Kidney (tissue), 14 donors: ENCODE results near the gene P3H2. TPM values are rescaled to one million over a fixed set of nuclear protein-coding genes. Genes with fewer than 3 reads are reported as not detected.
"Not testable (repeated sequence)": the region's sequence is repeated elsewhere in the genome, so short reads cannot be mapped to it uniquely, and the experiment has no call there.

Experiments
- DNase-seq, 5 donors: peaks; one replicate each; pipeline ENCODE4 v3.0.0-alpha.2; 2013 to 2020
- FAIRE-seq: peaks from 2 replicates; lab custom pipeline; 2012; peaks lifted over from hg19 to GRCh38; lab: Jason Lieb, UNC
- H3K27ac ChIP-seq, 2 donors: one replicate each; pipeline ENCODE4 v1.7.0; 2013; ENCODE audit warnings: low read depth in 2 of 2, low read length in 2 of 2, inconsistent platforms in 1 of 2
- H3K27me3 ChIP-seq: one replicate; pipeline ENCODE4 v1.7.1; 2013; ENCODE audit warnings: low read length, inconsistent platforms; ENCODE audit not compliant: control insufficient read depth, insufficient read depth
- H3K36me3 ChIP-seq, 3 donors: one replicate each; pipeline versions ENCODE4 v1.7.0 to v1.7.1; 2013; ENCODE audit warnings: low read length in 3 of 3, control low read depth in 1 of 3, inconsistent platforms in 1 of 3; ENCODE audit not compliant: insufficient read depth in 3 of 3, control insufficient read depth in 2 of 3
- H3K4me1 ChIP-seq, 3 donors: one replicate each; pipeline versions ENCODE4 v1.7.0 to v1.7.1; 2013; ENCODE audit warnings: low read length in 3 of 3, inconsistent platforms in 1 of 3, low read depth in 1 of 3; ENCODE audit not compliant: control insufficient read depth in 2 of 3, insufficient read depth in 2 of 3
- H3K4me3 ChIP-seq, 3 donors: one replicate each; pipeline versions ENCODE4 v1.7.0 to v1.8.1; 2013; ENCODE audit warnings: low read length in 3 of 3, control low read depth in 1 of 3, inconsistent platforms in 1 of 3
- H3K9ac ChIP-seq, 3 donors: one replicate each; pipeline versions ENCODE4 v1.7.0 to v1.7.1; 2013; ENCODE audit warnings: low read length in 3 of 3, control low read depth in 1 of 3, inconsistent platforms in 1 of 3
- H3K9me3 ChIP-seq, 3 donors: one replicate each; pipeline versions ENCODE4 v1.7.0 to v1.7.1; 2013; ENCODE audit warnings: low read length in 3 of 3, control low read depth in 1 of 3, inconsistent platforms in 1 of 3; ENCODE audit not compliant: control insufficient read depth in 2 of 3, insufficient read depth in 1 of 3
- intact Hi-C: fragments of 100-400 bp; cut with DNase I; formaldehyde crosslinking; loops from one replicate; pipeline ENCODE4 v1.11.1; 2022
- polyA plus RNA-seq: library from polyadenylated mRNA; stranded (reverse); fragments of 350-450 nt; fragmentation: Illumina TruSeq; extraction: RNeasy Lipid Tissue Mini Kit (QIAGEN cat#74804); gene quantifications from one replicate; pipeline ENCODE4 v1.2.3, GENCODE V29; 2014; ENCODE audit warnings: low read depth, low replicate concordance; ENCODE audit not compliant: insufficient read depth
- total RNA-seq: library from RNA; stranded (reverse); fragmentation: NEBNext Ultra II Directional; extraction: Animal tissue kit (Norgen Biotek cat#: 25700); gene quantifications from one replicate; pipeline ENCODE4 v1.2.1, GENCODE V29; 2021
- TF ChIP-seq, protein P1 (sequence below): IDR thresholded peaks from 3 replicates; pipeline ENCODE4 v1.5.1; 2012; ENCODE audit warnings: mild to moderate bottlenecking, moderate library complexity, borderline replicate concordance; ENCODE audit not compliant: insufficient read depth; ENCODE audit errors: extremely low read depth
- donor health status: control.
- donor health status: control.
- donor health status: control.
- donor health status: control.
- donor health status: control.
- donor health status: DM: yes; HTN: yes; CAD: no.
- donor health status: Normal renal cell carcinoma (clear cell type).

The P3H2 gene
- total and polyA plus RNA-seq, 2 donors from 2014 or later = 57.2 to 103 TPM

DNA sequence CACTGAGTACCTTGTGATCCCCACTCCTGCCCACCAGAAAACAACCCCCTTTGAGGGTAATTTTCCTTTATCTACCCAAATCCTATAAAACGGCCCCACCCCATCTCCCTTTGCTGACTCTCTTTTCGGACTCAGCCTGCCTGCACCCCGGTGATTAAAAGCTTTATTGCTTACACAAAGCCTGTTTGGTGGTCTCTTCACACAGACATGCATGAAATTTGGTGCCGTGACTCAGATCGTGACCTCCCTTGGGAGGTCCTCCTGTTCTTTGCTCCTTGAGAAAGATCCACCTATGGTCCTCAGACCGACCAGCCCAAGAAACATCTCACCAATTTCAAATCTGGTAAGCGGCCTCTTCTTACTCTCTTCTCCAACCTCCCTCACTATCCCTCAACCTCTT is 24.1 kb upstream of the P3H2 start:
- H3K9ac ChIP-seq, H3K27ac ChIP-seq, H3K27me3 ChIP-seq, H3K4me3 ChIP-seq, DNase-seq, FAIRE-seq, intact Hi-C loops, H3K4me1 ChIP-seq, H3K9me3 ChIP-seq, H3K36me3 ChIP-seq: not testable (repeated sequence)

DNA sequence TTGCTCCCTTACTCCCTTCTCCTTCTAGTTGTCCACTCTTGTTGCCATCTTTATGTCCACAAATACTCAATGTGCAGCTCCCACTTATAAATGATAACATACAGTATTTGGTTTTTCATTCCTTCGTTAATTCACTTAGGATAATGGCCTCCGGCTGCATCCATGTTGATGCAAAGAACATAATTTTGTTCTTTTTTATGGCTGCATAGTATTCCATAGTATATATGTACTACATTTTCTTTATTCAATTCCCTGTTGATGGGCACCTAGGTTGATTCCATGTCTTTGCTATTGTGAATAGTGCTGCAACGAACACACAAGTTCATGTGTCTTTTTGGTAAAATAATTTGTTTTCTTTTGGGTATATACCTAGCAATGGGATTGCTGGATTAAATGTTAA is 21.3 kb upstream of the P3H2 start:
- TF ChIP-seq, protein P1, sequence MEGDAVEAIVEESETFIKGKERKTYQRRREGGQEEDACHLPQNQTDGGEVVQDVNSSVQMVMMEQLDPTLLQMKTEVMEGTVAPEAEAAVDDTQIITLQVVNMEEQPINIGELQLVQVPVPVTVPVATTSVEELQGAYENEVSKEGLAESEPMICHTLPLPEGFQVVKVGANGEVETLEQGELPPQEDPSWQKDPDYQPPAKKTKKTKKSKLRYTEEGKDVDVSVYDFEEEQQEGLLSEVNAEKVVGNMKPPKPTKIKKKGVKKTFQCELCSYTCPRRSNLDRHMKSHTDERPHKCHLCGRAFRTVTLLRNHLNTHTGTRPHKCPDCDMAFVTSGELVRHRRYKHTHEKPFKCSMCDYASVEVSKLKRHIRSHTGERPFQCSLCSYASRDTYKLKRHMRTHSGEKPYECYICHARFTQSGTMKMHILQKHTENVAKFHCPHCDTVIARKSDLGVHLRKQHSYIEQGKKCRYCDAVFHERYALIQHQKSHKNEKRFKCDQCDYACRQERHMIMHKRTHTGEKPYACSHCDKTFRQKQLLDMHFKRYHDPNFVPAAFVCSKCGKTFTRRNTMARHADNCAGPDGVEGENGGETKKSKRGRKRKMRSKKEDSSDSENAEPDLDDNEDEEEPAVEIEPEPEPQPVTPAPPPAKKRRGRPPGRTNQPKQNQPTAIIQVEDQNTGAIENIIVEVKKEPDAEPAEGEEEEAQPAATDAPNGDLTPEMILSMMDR = no peak
- no peaks in the 10 kb centered on the region for H3K36me3 ChIP-seq
- no peak overlapping the region for H3K4me3 ChIP-seq
- no peaks in the 10 kb centered on the region for H3K9me3 ChIP-seq
- FAIRE-seq = no peak
- no peaks in the 10 kb centered on the region for H3K27me3 ChIP-seq
- H3K9ac ChIP-seq = no peak overlapping the region
- no peak overlapping the region for H3K27ac ChIP-seq
- H3K4me1 ChIP-seq = no peaks in the 10 kb centered on the region
- DNase-seq = no peak
- intact Hi-C loops = no loop called here

DNA sequence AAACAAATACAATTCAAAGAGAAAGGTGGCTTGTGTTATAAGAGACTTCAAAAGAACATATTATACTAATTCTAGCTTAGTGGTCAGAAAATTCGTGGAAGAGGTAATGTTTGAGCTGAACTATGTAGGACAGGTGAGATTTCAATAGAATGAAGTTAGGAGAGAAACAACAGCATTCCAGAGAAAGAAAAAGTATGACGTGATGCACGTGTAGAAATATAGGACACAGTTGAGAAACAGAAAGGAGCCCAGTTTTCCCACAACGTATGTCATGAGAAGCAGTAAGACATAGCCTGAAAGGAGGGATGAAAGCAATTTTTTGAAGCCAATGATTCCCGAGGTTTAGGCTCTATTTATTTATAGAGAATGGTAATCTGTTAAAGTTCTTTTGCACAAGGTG is 18.7 kb upstream of the P3H2 start:
- no peak for DNase-seq
- H3K27me3 ChIP-seq = no peaks in the 10 kb centered on the region
- TF ChIP-seq, protein P1 = no peak
- no peak overlapping the region for H3K4me3 ChIP-seq
- H3K9me3 ChIP-seq = no peaks in the 10 kb centered on the region
- H3K36me3 ChIP-seq = no peaks in the 10 kb centered on the region
- no peak overlapping the region for H3K27ac ChIP-seq
- H3K9ac ChIP-seq = no peak overlapping the region
- H3K4me1 ChIP-seq = no peaks in the 10 kb centered on the region
- no peak for FAIRE-seq
- intact Hi-C loops = no loop called here

DNA sequence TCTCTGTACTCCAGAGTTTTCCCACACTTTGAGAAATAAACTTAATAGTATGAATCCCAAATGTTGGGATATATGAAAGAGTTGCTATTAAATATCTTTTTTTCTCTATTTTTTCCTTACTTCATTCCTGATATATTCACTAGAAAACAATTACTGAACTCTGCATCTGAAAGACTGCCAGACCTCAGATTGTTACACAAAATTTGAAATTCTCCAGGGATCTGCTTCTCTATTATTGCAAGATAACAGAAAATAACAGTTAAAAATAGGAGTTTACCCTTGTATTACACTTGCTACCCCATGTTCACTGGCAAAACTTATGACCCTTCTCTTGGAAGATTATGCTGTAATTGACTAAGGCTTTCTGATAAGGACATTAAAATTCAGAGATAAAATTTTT is 11.7 kb upstream of the P3H2 start:
- Histone ChIP-seq H3K9ac (no peak overlapping the region), H3K27me3 (no peaks in the 10 kb centered on the region), H3K4me1 (no peaks in the 10 kb centered on the region), H3K4me3 (no peak overlapping the region), H3K27ac (no peak overlapping the region), H3K9me3 (no peaks in the 10 kb centered on the region), H3K36me3 (no peaks in the 10 kb centered on the region)
- intact Hi-C loops = no loop called here
- FAIRE-seq (no peak), DNase-seq (no peak)
- TF ChIP-seq, protein P1 = no peak
